Fibroblast of villous mesenchyme (primary cell): ENCODE results near the gene MTMR3. TPM values are rescaled to one million over a fixed set of nuclear protein-coding genes. Genes with fewer than 3 reads are reported as not detected.

ENCODE experiments used
- DNase-seq: peaks from one replicate; pipeline ENCODE4 v3.0.0-alpha.2; 2010; ENCODE audit warnings: low read depth
- H3K4me3 ChIP-seq: 2 replicates; pipeline ENCODE4 v1.5.1; 2011; ENCODE audit warnings: low read depth, mild to moderate bottlenecking, low read length
- total RNA-seq: library from RNA; depleted of rRNA; stranded (reverse); fragments of >200 nt; gene quantifications from 2 replicates; pipeline ENCODE4 v1.2.3, GENCODE V29; 2012
- TF ChIP-seq, protein P1 (sequence below): IDR thresholded peaks from 2 replicates; pipeline ENCODE4 v1.5.1; 2012; ENCODE audit warnings: low read depth, mild to moderate bottlenecking, low read length; ENCODE audit not compliant: insufficient read depth

Gene MTMR3
- total RNA-seq, 1 donor, result 51.4 TPM

- TF ChIP-seq, protein P1, sequence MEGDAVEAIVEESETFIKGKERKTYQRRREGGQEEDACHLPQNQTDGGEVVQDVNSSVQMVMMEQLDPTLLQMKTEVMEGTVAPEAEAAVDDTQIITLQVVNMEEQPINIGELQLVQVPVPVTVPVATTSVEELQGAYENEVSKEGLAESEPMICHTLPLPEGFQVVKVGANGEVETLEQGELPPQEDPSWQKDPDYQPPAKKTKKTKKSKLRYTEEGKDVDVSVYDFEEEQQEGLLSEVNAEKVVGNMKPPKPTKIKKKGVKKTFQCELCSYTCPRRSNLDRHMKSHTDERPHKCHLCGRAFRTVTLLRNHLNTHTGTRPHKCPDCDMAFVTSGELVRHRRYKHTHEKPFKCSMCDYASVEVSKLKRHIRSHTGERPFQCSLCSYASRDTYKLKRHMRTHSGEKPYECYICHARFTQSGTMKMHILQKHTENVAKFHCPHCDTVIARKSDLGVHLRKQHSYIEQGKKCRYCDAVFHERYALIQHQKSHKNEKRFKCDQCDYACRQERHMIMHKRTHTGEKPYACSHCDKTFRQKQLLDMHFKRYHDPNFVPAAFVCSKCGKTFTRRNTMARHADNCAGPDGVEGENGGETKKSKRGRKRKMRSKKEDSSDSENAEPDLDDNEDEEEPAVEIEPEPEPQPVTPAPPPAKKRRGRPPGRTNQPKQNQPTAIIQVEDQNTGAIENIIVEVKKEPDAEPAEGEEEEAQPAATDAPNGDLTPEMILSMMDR, result no peak
- DNase-seq, result no peak
Measured at GRCh38 chr22:29951791-29952413, 68.9 kb downstream of the MTMR3 start.

DNA sequence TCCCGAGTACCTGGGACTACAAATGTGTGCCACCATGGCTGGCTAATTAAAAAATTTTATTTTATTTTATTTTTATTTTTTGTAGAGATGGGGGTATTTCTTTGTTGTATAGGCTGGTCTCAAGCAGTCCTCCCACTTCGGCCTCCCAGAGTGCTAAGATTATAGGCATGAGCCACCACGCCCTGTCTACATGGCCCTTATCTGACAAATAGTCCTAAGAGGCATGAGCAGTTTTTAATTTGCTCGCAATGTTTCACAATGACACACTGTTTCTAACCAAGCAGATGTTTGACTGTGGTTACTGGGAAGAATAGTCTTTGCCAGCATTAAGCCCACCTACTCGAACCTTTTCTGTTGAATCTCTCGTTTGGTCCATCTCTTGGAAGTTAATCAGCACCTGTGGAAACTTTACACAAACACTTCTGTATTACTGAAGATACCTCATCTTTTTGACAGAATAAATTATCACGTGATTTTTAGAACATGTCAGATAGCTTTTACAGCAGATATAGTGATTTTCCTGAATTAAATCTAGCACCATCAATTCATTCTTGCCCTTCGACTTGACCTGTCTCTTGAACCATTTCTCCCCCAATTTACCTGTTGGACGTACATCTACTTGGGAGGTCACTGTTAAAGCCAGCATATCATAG is 71.4 kb downstream of the MTMR3 start:
- TF ChIP-seq, protein P1, result no peak
- DNase-seq, result no peak
- no peak overlapping the region for H3K4me3 ChIP-seq

More at GRCh38 chr22:29951791-29952413, 68.9 kb downstream of the MTMR3 start:
- no peak overlapping the region for H3K4me3 ChIP-seq

- no peak for DNase-seq
- TF ChIP-seq, protein P1, result no peak
- H3K4me3 ChIP-seq, result no peak overlapping the region
Measured at GRCh38 chr22:29956680-29957079, 73.7 kb downstream of the MTMR3 start.

- H3K4me3 ChIP-seq, result no peak overlapping the region
- TF ChIP-seq, protein P1, result no peak
- DNase-seq, result no peak
Measured at GRCh38 chr22:29958170-29958569, 75.2 kb downstream of the MTMR3 start.

DNA sequence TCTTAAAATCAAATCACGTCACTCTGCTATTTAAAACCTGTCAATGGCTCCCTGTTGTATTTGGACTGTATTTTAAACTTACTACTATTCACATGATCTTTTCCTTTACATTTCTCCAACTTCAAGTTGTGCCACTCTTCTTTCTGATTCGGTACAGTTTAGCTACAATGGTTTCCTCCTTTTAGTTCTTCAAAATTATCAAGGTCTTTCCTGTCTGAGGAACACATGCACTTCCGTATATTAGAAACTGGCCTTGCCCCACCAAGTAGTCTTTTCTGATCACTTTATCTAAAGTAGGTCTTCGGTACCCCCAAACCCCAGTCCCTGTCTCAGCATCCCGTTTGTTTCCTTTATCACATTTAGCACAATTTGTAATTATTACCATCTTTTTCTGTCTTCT is 81.8 kb downstream of the MTMR3 start:
- DNase-seq, result no peak
- H3K4me3 ChIP-seq, result no peak overlapping the region
- TF ChIP-seq, protein P1, result no peak

DNA sequence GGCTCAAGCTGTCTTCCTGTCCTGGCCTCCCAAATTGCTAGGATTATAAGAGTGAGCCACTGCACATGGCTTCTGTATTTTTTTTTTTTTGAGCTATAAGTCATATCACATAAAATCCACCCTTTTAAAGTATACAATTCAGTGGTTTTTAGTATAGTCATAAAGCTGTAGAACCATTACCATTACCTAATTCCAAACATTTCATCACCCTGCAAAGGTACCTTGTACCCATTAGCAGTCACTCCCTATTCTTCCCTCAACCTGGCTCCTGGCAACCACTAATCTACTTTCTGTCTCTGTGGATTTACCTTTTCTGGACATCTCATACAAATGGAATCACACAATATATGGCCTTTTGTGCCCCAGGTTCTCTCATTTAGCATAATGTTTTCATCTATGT is 84.5 kb downstream of the MTMR3 start:
- DNase-seq, result no peak
- TF ChIP-seq, protein P1, result no peak
- H3K4me3 ChIP-seq, result no peak overlapping the region
